HEK293 (cell line): ENCODE data around the gene OR6C65.

Experiments
- CTCF ChIA-PET: fragments of 350-600 bp; formaldehyde crosslinking; extraction: SDS; loops from one replicate; lab custom pipeline; 2021; ENCODE audit warnings: antibody characterized with exemption; lab: Yijun Ruan, JAX
- POLR2A ChIA-PET: fragments of 300-600 bp; formaldehyde crosslinking; extraction: SDS; loops from one replicate; lab custom pipeline; 2020; ENCODE audit warnings: antibody characterized with exemption, inconsistent platforms; lab: Yijun Ruan, JAX
- H3K27ac ChIP-seq: fragments of 200-500 bp; sonication (Bioruptor generic); 2 replicates; pipeline ENCODE4 v1.5.1; 2014; ENCODE audit warnings: low read depth, low read length, control low read depth, inconsistent platforms; ENCODE audit errors: extremely low read depth
- H3K36me3 ChIP-seq, 2 experiments: fragments of 200-500 bp in 1 of 2; sonication (Bioruptor generic) in 1 of 2; 1 replicate in 1 of 2; 2 replicates in 1 of 2; pipeline ENCODE4 v1.5.1; 2014 to 2017; ENCODE audit warnings: inconsistent platforms in 2 of 2, low read length in 2 of 2; ENCODE audit not compliant: control insufficient read depth in 2 of 2, insufficient read depth in 1 of 2
- H3K4me1 ChIP-seq: fragments of 200-500 bp; sonication (Bioruptor generic); 2 replicates; pipeline ENCODE4 v1.5.1; 2014; ENCODE audit warnings: mild to moderate bottlenecking, low read length, inconsistent platforms; ENCODE audit not compliant: control insufficient read depth, insufficient read depth
- H3K4me3 ChIP-seq: 2 replicates; pipeline ENCODE4 v1.5.1; 2011; ENCODE audit warnings: low read depth, mild to moderate bottlenecking, control low read depth, low read length, moderate library complexity
- H3K9me3 ChIP-seq: fragments of 200-500 bp; sonication (Bioruptor generic); 2 replicates; pipeline ENCODE4 v1.5.1; 2014; ENCODE audit warnings: low read depth, low read length, inconsistent platforms; ENCODE audit not compliant: control insufficient read depth, insufficient read depth
- BCL11B ChIP-seq: fragments of 450-650 bp; formaldehyde crosslinking; IDR thresholded peaks from 2 replicates; pipeline ENCODE4 v1.5.1; 2016; ENCODE audit warnings: low read depth, missing biosample characterization, missing genetic modification characterization
- BCL6B ChIP-seq: fragments of 450-650 bp; formaldehyde crosslinking; IDR thresholded peaks from 2 replicates; pipeline ENCODE4 v1.5.1; 2017; ENCODE audit warnings: missing biosample characterization, missing genetic modification characterization
- KLF10 ChIP-seq: fragments of 450-650 bp; IDR thresholded peaks from 2 replicates; pipeline ENCODE4 v1.5.1; 2018; ENCODE audit warnings: missing biosample characterization, mild to moderate bottlenecking, missing genetic modification characterization
- MYNN ChIP-seq: fragments of 450-650 bp; formaldehyde crosslinking; IDR thresholded peaks from 2 replicates; pipeline ENCODE4 v1.5.1; 2016; ENCODE audit warnings: missing biosample characterization, missing genetic modification characterization, borderline replicate concordance
- RBAK ChIP-seq: fragments of 450-650 bp; formaldehyde crosslinking; IDR thresholded peaks from 2 replicates; pipeline ENCODE4 v1.5.1; 2016; ENCODE audit warnings: missing biosample characterization, missing genetic modification characterization
- REPIN1 ChIP-seq: fragments of 450-650 bp; formaldehyde crosslinking; IDR thresholded peaks from 2 replicates; pipeline ENCODE4 v1.5.1; 2017; ENCODE audit warnings: missing biosample characterization, missing genetic modification characterization, low read depth
- SP3 ChIP-seq: fragments of 450-650 bp; formaldehyde crosslinking; IDR thresholded peaks from 2 replicates; pipeline ENCODE4 v1.5.1; 2016; ENCODE audit warnings: missing biosample characterization, missing genetic modification characterization
- TCF7L2 ChIP-seq: IDR thresholded peaks from 2 replicates; pipeline ENCODE4 v1.6.1; 2011; ENCODE audit warnings: low read depth, mild to moderate bottlenecking, inconsistent platforms, low read length, moderate library complexity, borderline replicate concordance
- WT1 ChIP-seq: fragments of 450-650 bp; formaldehyde crosslinking; IDR thresholded peaks from 2 replicates; pipeline ENCODE4 v1.5.1; 2016; ENCODE audit warnings: missing biosample characterization, missing genetic modification characterization
- ZBTB21 ChIP-seq: fragments of 450-650 bp; formaldehyde crosslinking; IDR thresholded peaks from 2 replicates; pipeline ENCODE4 v1.5.1; 2017; ENCODE audit warnings: missing biosample characterization, missing genetic modification characterization
- ZEB2 ChIP-seq: fragments of 450-650 bp; formaldehyde crosslinking; IDR thresholded peaks from 2 replicates; pipeline ENCODE4 v1.5.1; 2016; ENCODE audit warnings: missing biosample characterization, missing genetic modification characterization
- ZIC2 ChIP-seq: fragments of 450-650 bp; formaldehyde crosslinking; IDR thresholded peaks from 2 replicates; pipeline ENCODE4 v1.5.1; 2016; ENCODE audit warnings: missing biosample characterization, missing genetic modification characterization
- ZNF114 ChIP-seq: fragments of 450-650 bp; formaldehyde crosslinking; IDR thresholded peaks from 2 replicates; pipeline ENCODE4 v1.5.0; 2017; ENCODE audit warnings: missing biosample characterization, missing genetic modification characterization
- ZNF140 ChIP-seq: fragments of 450-650 bp; formaldehyde crosslinking; IDR thresholded peaks from 2 replicates; pipeline ENCODE4 v1.5.1; 2016; ENCODE audit warnings: missing biosample characterization, missing genetic modification characterization
- ZNF157 ChIP-seq: fragments of 450-650 bp; formaldehyde crosslinking; IDR thresholded peaks from 2 replicates; pipeline ENCODE4 v1.5.1; 2016; ENCODE audit warnings: missing biosample characterization, missing genetic modification characterization
- ZNF184 ChIP-seq: fragments of 450-650 bp; IDR thresholded peaks from 2 replicates; pipeline ENCODE4 v1.5.1; 2018; ENCODE audit warnings: missing biosample characterization, mild to moderate bottlenecking, missing genetic modification characterization
- ZNF266 ChIP-seq: fragments of 450-650 bp; formaldehyde crosslinking; IDR thresholded peaks from 2 replicates; pipeline ENCODE4 v1.5.1; 2016; ENCODE audit warnings: missing biosample characterization, missing genetic modification characterization, low read depth
- ZNF366 ChIP-seq: fragments of 450-650 bp; formaldehyde crosslinking; conservative IDR thresholded peaks from 2 replicates; pipeline ENCODE4 v1.5.1; 2016; ENCODE audit warnings: missing biosample characterization, missing genetic modification characterization
- ZNF391 ChIP-seq: fragments of 450-650 bp; formaldehyde crosslinking; IDR thresholded peaks from 2 replicates; pipeline ENCODE4 v1.5.1; 2016; ENCODE audit warnings: low read depth, missing biosample characterization, missing genetic modification characterization, borderline replicate concordance
- ZNF423 ChIP-seq: fragments of 450-650 bp; formaldehyde crosslinking; IDR thresholded peaks from 2 replicates; pipeline ENCODE4 v1.5.1; 2016; ENCODE audit warnings: missing biosample characterization, missing genetic modification characterization
- ZNF449 ChIP-seq: fragments of 450-650 bp; formaldehyde crosslinking; IDR thresholded peaks from 2 replicates; pipeline ENCODE4 v1.5.1; 2017; ENCODE audit warnings: missing biosample characterization, mild to moderate bottlenecking, missing genetic modification characterization, moderate library complexity
- ZNF501 ChIP-seq: fragments of 450-650 bp; formaldehyde crosslinking; IDR thresholded peaks from 2 replicates; pipeline ENCODE4 v1.5.1; 2016; ENCODE audit warnings: missing biosample characterization, missing genetic modification characterization
- ZNF549 ChIP-seq: fragments of 450-650 bp; IDR thresholded peaks from 2 replicates; pipeline ENCODE4 v1.5.1; 2018; ENCODE audit warnings: missing biosample characterization, missing genetic modification characterization, mild to moderate bottlenecking, inconsistent platforms, moderate library complexity
- ZNF571 ChIP-seq: fragments of 450-650 bp; formaldehyde crosslinking; IDR thresholded peaks from 2 replicates; pipeline ENCODE4 v1.5.0; 2017; ENCODE audit warnings: missing biosample characterization, missing genetic modification characterization
- ZNF596 ChIP-seq: fragments of 450-650 bp; IDR thresholded peaks from 2 replicates; pipeline ENCODE4 v1.5.0; 2018; ENCODE audit warnings: missing biosample characterization, mild to moderate bottlenecking, missing genetic modification characterization, moderate library complexity
- ZNF600 ChIP-seq: fragments of 450-650 bp; formaldehyde crosslinking; IDR thresholded peaks from 2 replicates; pipeline ENCODE4 v1.5.1; 2016; ENCODE audit warnings: missing biosample characterization, missing genetic modification characterization
- ZNF747 ChIP-seq: fragments of 450-650 bp; formaldehyde crosslinking; IDR thresholded peaks from 2 replicates; pipeline ENCODE4 v1.5.1; 2016; ENCODE audit warnings: missing biosample characterization, missing genetic modification characterization
- ZSCAN30 ChIP-seq: fragments of 450-650 bp; IDR thresholded peaks from 2 replicates; pipeline ENCODE4 v1.5.1; 2018; ENCODE audit warnings: missing biosample characterization, mild to moderate bottlenecking, missing genetic modification characterization, moderate library complexity
- ZSCAN4 ChIP-seq: fragments of 450-650 bp; formaldehyde crosslinking; IDR thresholded peaks from 2 replicates; pipeline ENCODE4 v1.5.1; 2017; ENCODE audit warnings: missing biosample characterization, missing genetic modification characterization

Gene OR6C65

GRCh38 chr12:55365086-55365485 is 35.2 kb upstream of the OR6C65 start (continued):
- TF ChIP-seq BCL6B (tag by site-specific recombination) (no peak), SP3 (tag by site-specific recombination) (no peak), ZNF266 (tag by site-specific recombination) (no peak)

- no peaks in the 10 kb centered on the region for H3K9me3 ChIP-seq
- TF ChIP-seq ZIC2 = no peak
- TF ChIP-seq, all 188 proteins: peak for 0
- ChIA-PET CTCF (interaction anchor here (0.6 kb wide), 1 partner anchor 26 kb away, joined by 3 read pairs; no protein-coding TSS in a partner anchor), POLR2A (no interaction called here)
- Histone ChIP-seq H3K36me3 (no peaks in the 10 kb centered on the region), H3K27ac (no peak overlapping the region), H3K4me3 (no peak overlapping the region), H3K4me1 (no peaks in the 10 kb centered on the region)
Observed at GRCh38 chr12:55372521-55372920, 27.8 kb upstream of the OR6C65 start.

GRCh38 chr12:55385891-55386290 is 14.4 kb upstream of the OR6C65 start:
- H3K4me3 ChIP-seq = no peak overlapping the region
- H3K36me3 ChIP-seq = no peaks in the 10 kb centered on the region
- POLR2A ChIA-PET = no interaction called here
- no peak for TF ChIP-seq WT1
- TF ChIP-seq REPIN1 (tag by site-specific recombination) = no peak
- TF ChIP-seq ZNF423 (tag by site-specific recombination) = no peak
- no peak for TF ChIP-seq ZNF391
- TF ChIP-seq TCF7L2 = no peak
- 0 out of 2 replicates have a peak, but pooled peaks have one; percentile 23 for TF ChIP-seq ZNF366
- TF ChIP-seq ZNF549 (tag by site-specific recombination) = no peak
- H3K27ac ChIP-seq = no peak overlapping the region
- no peaks in the 10 kb centered on the region for H3K9me3 ChIP-seq
- CTCF ChIA-PET = no interaction called here
- no peaks in the 10 kb centered on the region for H3K4me1 ChIP-seq

GRCh38 chr12:55392032-55392795 is 8.1 kb upstream of the OR6C65 start:
- no peaks in the 10 kb centered on the region for H3K36me3 ChIP-seq
- no peaks in the 10 kb centered on the region for H3K9me3 ChIP-seq
- no peak overlapping the region for H3K27ac ChIP-seq
- no peak overlapping the region for H3K4me3 ChIP-seq
- TF ChIP-seq ZSCAN4 (tag by site-specific recombination) (no peak), ZNF449 (tag by site-specific recombination) (no peak), RBAK (tag by site-specific recombination) (no peak), ZNF501 (no peak), ZNF114 (tag by site-specific recombination) (no peak), ZEB2 (tag by site-specific recombination) (no peak), BCL11B (no peak), KLF10 (tag by site-specific recombination) (no peak), ZBTB21 (no peak), ZNF571 (tag by site-specific recombination) (no peak), ZNF184 (no peak), ZSCAN30 (no peak), ZNF140 (tag by site-specific recombination) (no peak), ZNF747 (tag by site-specific recombination) (no peak), MYNN (tag by site-specific recombination) (no peak), ZNF596 (tag by site-specific recombination) (no peak), ZNF157 (tag by site-specific recombination) (no peak), ZNF600 (no peak), ZNF423 (tag by site-specific recombination) (no peak)
- TF ChIP-seq, all 188 proteins: peak for 0
- ChIA-PET POLR2A (no interaction called here), CTCF (interaction anchor here (0.6 to 0.8 kb wide), 2 partner anchors 27 to 77 kb away, joined by 3 to 4 read pairs; no protein-coding TSS in a partner anchor)
- no peaks in the 10 kb centered on the region for H3K4me1 ChIP-seq
